HL-60/S4 (cell line): ENCODE results near the gene PLA2G6.

Source experiments
- in situ Hi-C: fragments of 300-500 bp; cut with MboI; formaldehyde crosslinking; loops from 2 replicates; pipeline ENCODE4 v1.14.3; 2022; ENCODE audit warnings: low sequenced_read_pairs

PLA2G6 gene, protein sequence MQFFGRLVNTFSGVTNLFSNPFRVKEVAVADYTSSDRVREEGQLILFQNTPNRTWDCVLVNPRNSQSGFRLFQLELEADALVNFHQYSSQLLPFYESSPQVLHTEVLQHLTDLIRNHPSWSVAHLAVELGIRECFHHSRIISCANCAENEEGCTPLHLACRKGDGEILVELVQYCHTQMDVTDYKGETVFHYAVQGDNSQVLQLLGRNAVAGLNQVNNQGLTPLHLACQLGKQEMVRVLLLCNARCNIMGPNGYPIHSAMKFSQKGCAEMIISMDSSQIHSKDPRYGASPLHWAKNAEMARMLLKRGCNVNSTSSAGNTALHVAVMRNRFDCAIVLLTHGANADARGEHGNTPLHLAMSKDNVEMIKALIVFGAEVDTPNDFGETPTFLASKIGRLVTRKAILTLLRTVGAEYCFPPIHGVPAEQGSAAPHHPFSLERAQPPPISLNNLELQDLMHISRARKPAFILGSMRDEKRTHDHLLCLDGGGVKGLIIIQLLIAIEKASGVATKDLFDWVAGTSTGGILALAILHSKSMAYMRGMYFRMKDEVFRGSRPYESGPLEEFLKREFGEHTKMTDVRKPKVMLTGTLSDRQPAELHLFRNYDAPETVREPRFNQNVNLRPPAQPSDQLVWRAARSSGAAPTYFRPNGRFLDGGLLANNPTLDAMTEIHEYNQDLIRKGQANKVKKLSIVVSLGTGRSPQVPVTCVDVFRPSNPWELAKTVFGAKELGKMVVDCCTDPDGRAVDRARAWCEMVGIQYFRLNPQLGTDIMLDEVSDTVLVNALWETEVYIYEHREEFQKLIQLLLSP

DNA sequence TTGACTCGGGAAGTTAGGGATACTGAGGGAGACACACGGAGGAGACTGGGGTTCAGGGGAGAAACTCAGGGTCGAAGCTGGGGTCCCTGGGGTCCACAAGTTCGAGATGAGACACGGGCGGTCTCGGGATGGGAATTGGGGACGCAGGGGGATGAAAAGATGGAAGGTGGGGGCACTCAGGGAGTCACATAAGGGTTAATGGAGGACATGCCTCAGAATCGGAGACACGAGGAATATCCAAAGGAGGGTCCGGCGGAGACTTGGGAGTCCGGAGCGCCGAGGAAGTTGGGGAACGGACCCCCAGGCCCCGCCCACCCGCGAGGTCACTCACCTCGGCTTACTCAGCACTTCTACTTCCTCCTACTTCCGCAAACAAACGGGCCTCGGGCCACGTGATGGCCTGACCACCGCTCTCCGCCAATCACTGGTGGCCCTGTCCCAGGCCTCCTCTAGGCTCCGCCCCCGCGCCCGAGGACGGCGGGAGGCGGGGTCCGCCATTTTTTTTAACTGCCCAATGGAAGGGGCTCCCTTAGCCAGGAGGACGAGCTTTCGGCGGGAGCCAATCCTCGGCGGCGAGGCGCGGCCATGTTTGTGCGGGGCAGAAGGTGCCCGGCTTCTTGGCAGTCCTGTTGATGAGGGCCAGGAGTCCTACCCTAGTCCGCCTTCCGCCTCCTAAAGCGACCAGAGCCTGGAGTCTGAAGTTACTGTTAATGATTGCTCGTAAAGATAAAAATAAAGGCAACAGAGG is at the start of gene PLA2G6:
Gene PLA2G6, minus strand, starts transcription at position 378 of the 748 bp plus-strand sequence. CDS start 12,404 bp downstream, outside the sequence.
- in situ Hi-C loops: no loop called here

DNA sequence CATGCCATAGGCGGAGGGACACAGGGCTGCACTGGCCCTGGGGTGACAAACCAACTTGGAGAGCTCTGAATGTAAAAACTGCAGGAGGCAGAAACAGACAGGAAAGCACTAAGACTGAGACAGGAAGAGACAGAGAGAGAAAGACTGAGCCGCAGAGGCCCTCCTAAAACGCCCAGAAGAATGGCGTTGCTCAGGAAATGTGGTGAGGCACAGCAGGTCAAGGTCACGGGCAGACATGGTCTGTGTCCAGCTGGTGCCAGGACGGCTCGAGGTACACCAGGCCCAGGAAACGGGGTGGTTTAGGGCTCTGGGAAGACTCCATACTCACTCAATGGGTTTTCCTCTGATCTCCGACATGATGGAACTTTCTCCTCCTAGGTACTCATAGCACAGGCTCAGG is 49.3 kb upstream of the PLA2G6 start:
- in situ Hi-C loops: loop anchor here (10.0 kb wide), 1 partner anchor 106 kb away; no protein-coding TSS in a partner anchor

DNA sequence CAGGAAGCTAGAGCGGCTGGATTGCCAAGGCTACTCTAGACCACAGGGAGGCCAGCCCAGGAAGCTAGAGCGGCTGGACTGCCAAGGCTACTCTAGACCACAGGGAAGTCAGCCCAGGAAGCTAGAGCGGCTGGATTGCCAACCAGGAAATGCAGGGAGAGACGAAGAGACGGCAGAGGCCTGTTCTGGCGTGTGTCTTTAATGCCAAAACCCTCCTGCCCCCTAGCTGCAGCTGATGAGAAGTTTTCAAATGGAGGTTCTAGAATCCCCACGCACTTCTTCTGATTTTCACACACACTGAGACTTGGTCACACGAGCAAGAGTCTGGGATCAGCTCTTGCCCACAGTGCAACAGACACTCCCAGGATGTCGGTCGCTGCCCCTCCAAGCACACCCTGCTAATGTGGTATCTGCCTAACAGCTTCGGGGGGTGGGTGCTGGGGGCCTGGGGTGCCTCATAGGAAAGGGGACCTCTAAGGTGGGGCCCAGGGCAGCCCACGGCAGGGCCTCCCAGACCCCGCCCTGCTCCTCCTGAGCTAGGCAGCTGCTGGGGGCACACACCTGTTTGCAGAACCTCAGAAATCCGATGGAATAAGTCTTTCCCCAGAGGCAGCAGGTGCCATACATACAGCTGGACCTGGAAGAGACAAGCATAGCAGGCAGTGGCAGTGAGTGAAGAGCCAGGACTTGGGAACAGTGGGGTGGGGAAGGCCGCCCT is 48.6 kb upstream of the PLA2G6 start:
- in situ Hi-C loops: loop anchor here (10.0 kb wide), 1 partner anchor 105 kb away; no protein-coding TSS in a partner anchor

DNA sequence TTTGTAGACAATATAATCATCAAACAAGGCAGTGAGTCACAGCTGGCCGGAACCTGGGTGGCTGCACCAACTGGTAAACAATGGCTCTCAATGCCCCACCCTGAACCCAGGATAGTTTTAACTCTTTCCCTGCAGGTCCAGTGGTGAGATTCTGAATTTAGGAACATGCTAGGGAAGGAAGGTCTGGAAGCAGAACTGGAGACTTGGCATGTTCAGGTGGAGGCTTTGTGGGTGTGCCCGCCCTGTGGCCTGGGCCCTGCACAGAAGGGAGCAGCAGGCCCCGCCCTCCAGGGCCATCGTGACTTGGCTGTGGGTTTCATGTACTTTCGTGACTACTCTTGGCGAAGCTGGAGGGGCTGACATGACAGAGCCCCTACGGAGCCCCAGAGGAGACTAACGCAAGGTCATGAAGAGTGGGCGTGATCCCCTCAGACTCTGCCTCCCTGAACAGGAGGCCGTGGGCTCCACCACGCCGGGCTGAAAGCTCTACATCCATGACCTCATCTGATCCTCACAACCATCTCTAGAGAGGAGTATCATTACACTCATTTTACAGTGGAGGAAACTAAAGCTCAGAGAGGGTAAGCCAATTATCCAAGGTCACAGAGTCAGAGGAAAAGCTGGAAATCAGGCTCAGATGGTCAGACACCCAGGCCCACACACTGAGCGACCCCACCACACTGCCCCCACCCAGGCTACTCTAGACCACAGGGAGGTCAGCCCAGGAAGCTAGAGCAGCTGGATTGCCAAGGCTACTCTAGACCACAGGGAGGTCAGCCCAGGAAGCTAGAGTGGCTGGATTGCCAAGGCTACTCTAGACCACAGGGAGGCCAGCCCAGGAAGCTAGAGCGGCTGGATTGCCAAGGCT is 47.5 kb upstream of the PLA2G6 start:
- in situ Hi-C loops: no loop called here

DNA sequence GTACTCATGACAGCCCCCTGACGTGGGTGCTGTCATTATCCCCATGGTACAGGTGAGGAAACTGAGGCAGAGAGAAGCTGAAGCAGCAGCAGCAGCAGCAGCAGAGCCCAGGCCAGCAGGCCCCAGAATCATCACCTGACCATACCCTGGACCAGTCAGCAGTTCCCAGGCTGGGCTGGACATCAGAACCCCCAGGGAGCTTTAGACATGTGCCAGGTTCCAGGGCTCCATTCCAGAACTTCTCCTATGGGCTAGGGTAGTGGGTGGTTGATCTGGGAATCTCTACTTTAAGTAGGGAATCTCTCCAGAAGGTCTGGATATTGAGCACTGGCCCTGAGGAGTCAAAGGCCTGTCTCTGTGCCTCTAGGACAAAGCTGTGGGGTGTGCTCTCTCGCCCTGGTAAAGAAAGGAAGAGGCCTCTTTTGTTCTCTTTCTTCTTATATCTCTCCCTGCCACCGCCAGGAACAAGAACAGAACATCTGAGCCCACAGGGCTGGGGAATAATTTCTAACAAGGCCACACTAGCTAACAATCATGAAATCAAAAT is 46.8 kb upstream of the PLA2G6 start:
- in situ Hi-C loops: no loop called here

DNA sequence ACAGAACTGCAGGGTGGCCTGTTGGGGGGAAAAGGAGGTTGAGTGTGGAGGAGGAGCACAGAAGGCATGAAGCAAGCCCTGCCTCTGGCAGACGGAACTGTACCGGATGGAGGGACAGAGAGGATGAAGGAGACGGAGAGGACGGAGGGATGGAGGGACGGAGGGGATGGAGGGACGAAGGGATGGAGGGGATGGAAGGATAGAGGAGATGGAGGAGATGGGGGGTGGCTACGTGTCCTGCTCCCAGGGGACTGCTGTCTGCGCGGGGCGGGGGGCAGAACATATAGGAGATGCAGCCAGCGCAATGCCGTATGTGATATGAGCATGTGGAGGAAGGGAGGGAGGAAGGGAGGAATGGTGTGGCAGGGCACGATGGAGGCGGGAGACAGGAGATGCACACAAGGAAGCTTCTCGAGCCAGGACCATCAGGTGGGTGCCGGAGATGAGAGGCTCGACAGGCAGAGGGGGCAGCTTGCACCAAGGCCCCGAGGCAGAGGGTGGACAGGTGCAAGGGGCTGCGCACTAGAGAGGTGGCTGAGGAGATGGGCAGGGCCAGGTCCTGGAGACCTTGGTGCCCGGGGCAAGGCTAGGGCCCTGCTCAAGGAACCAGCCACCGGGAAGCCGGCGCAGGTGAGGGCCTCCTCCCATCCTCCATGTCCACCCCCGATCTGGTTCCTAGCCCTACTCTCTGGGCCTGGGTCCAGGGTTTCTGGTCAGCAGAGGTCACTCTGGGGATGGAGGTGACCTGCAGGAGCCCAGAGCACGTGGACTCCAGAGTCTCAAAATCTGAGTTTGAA is 45.4 kb upstream of the PLA2G6 start:
- in situ Hi-C loops: no loop called here

DNA sequence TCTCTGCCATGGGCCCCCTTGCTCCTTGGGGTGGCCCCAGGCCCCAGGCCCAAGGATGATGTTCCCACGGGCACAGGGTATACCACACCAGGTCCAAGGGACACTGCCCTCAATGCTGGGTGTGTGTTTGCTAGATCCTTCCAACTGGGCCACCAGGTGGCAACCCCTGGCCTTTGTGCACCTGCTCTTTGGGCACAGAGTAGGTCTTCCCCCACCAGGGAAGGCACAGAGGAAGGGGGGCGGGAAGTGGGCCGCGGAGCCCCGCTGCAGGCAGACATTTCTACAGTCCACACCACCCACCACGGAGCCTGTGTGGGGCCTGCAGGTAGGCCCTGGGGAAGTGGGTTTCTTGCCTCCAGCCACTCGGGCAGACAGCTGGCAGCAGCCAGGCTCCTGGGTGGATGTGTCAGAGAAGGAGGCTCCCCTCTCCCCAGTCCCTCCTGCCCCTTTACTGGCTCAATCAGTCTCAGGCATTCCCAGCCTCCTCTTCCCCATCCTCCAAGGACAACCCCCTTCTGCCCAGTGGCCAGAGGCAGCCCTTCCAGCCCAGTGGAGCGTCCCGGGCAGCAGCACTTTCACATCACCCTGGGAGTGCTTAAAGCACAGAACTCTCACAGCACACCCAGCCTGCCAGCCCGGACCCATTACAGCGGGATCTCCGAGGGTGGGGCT is 41.8 kb upstream of the PLA2G6 start:
- in situ Hi-C loops: no loop called here

DNA sequence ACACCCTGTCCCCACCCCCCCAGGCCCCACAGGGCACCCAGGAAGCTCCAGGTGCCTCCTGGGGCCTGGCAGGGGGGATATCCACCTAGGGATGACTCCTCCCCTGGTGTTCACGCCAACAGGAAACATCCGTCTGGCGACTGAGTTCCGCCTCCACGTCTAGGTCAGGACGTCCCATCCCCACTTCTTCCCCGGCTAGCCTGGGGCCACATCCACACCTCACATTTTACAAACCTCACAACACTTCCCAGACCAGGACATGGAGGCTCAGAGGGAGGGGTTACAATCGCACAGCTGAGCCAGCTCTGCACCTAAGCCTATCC is 41.1 kb upstream of the PLA2G6 start:
- in situ Hi-C loops: no loop called here

DNA sequence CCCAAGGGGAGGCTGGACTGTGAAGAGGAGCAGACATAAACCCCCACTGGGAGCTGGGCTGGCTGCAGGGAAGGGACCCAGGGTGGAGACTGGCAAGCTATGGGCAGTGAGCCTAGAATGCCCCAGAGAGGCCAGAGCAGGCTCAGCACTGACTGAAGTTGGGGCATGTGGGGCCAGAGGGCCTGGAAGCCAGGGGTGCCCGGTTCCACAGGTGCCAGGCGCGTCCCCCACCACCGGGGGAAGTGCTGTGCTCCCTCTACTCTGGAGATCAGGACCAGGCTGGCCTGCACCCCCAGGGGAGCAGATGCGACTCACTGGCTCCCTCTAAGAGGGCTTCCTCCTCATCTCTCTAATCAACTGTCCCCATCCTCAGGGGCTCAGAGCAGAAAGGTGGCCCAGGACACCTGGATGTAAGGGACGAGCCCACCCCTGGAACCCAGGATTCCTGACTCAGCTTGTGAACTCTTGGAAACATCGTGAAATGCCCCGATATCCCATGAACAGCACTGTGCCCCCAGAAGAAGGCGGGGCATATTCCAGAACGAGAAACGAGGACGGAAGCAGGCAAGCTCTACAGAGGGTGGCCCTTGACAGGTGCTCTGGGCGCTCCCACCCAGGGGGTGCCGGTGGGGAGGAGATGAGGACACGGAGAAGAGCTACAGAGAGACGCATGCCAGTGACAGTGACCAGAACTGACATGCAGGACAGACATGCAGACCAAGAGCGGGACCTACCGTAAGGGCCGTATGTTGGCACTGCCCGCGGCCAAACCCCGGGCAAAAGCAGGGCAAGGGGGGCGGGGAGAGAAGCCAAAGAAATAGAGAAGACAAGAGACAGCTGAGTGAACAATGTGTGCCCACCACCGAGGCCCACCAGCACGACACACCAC is 40.5 kb upstream of the PLA2G6 start:
- in situ Hi-C loops: no loop called here

DNA sequence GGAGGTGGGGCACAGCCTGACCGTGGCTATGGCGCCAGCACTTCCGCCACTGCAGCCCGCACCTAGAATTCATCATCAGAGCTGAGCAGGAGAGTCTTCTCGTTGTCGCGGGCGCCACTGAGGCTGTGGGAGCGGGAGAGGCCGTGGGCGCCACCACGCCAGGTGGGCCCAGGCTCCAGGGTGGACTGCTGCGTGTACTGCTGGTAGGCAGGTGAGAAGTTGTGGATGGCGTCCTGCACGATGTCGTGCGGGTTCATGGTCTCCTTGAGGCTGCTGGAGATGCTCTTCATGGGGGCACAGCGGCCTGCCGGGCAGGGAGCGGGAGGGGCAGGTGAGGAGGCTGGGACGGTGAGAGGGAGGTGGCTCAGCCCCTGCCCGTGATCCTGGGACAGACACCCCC is 39.8 kb upstream of the PLA2G6 start:
- in situ Hi-C loops: no loop called here

DNA sequence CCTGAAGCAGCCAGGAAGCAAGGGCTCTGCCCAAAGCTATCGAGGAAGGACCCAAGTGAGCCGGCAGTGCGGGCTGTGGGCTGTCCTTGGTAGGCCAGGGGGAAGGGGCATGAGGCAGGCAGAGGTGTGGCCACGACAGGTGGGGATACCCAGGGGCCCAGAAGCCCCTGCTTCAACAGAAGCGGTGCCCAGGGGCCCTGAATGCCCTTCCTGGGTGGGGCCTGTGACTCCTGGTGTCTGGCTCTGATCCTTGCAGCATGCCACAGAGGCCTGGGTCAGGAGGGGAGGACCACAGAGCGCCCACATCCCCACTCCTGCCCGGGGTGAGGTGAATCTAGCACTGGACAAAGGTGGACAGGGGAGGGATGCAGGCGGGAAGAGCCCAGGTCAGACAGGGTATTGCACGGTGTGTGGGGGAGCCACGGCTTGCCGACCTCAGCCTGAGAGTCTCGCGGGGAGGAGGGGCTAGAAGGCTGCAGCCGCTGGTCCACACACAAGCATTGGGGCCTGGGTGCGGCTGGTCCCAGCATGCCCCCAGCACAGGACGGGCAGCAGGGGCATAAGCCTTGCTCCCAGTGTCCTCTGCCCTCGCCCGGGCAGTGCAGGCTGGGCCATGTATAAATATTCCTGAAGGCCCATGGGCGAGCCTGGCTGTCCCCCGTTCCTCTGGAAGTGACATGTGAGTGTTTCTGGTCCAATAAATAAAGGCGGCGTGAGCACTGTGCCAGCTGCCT is 39.2 kb upstream of the PLA2G6 start:
- in situ Hi-C loops: no loop called here

DNA sequence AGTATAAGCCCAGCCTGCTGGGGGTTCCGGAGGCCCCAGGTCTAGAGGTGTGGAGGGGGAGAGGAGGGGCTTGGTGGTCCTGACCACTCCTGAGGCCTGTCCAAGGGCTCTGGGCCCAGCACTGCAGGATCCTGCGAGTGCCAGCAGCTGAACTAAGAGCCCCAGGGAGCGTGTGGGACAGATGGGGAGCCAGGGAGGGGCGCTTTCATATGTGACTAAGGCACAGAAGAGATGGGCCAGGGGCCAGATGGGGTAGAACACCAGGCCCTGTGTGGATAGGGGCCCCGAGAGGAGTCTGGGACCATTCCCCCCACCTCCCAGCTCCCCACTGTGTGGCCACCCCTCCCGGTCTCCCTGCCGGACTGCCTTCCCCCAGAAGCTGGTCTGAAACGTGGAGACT is 38.5 kb upstream of the PLA2G6 start:
- in situ Hi-C loops: no loop called here

DNA sequence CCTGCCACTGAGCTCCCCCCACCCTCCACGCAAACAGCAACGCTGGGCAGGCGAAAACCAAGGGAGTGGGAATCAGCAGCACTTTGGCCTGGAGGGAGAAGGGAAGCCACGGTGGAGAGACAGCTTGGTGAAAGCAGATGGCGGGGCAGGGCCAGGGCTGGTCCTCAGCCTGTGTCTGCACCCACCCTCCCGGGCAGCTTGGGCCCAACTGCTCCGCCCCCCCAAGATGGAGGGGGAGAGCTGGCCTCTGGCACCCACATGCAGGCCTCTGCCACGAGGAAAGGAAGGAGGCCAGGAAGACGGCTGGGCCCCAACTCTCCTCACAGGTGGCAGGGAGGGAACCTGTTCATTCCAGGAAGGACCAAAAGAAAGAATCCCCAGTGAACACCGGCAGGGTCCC is 38.0 kb upstream of the PLA2G6 start:
- in situ Hi-C loops: no loop called here

DNA sequence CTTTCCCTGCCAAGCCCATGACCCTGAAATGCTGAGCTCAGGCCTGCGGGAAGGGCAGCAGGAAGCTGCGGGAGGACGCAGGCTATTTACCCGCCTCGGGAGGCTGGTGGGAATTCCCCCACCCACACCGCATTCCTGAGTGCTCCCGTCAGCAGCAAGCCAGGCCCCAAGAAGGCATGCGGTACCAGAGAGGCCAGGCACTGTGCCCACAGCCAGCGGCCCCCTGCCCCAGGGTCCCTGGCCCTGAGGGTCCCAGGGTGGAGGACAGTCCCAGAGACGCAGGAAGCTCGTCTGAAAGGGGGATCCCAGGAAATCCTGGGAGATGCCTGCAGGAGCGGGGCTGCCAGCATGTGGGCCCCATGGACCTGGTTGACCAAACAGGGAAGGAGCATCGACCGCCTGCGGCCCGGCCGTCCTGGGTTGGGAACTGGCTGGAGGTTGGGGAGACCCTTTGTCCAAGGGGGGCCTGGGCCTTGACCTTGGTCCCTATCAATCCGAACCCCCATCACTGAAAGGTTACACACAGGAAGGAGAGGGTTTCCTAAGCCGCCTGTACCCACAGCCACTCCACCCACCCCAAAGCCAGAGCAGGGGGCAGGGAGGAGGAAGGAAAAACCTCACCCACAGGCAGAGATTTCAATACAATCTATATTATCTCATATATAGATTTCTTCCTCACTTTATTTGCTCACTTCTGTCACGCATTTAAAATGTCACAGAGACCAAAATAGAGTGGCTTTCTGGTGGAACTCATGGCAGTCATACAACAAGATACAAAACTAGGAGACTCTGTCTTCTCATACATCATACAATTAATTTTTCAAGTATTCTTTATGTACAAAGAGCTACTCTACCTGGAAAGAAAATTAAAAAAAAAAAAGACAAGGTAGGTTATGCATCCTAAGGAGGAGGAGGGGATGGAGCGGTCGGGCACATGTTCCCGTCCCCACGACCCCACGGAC is 37.3 kb upstream of the PLA2G6 start:
- in situ Hi-C loops: no loop called here
